HL-60/S4 treated with phorbol 12-myristate 13-acetate at 8.2 ng/mL for 4 days and 3 days (cell line): ENCODE results near the gene ASTN2.

Experiments used
- in situ Hi-C: fragments of 300-500 bp; cut with MboI; formaldehyde crosslinking; loops from 2 replicates; pipeline ENCODE4 v1.15.0; 2022; ENCODE audit warnings: low sequenced_read_pairs

The ASTN2 gene

DNA sequence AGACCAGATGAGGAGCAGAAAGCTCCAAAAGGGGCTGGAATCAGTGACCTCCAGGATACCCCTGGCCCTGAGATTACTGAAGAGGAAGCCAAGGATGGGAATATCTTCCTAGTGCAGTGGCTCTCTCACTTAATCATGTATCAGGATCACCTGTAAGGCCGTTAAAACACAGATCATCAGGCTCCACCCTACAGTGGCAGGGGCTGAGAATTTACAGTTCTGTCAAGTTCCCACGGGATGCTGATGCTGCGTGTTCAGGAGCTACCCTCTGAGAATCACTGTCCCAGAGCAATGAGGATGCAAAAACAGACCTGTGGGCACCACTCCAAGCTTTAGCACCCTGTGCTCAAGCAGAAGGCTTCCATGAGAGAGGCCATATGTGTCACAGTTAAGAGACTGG lies 291.9 kb downstream of the ASTN2 start:
- in situ Hi-C loops, result no loop called here

DNA sequence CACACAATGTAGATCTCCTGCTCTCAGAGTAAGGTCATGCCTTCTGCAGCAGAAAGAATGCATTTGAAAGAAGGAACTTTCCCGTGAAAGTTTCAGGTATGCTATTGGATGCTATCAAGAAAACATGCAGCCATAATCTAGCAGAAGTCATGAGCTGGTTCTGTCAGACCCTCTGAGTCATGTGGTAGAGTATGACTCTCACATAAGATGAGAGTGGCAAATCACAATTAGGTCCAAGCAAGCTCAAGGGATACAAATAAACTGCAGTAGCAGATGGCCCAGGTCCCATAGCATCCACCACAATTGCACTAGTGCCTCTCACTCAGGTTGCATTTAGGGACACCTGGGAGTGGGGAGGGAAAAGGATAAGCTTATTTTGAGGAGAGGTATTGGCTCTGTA lies 292.8 kb downstream of the ASTN2 start:
- in situ Hi-C loops, result no loop called here

GRCh38 chr9:117121316-117121715 lies 293.5 kb downstream of the ASTN2 start:
- in situ Hi-C loops, result no loop called here

- in situ Hi-C loops, result no loop called here
These were observed 294.8 kb downstream of the ASTN2 start for GRCh38 chr9:117120061-117120460.

DNA sequence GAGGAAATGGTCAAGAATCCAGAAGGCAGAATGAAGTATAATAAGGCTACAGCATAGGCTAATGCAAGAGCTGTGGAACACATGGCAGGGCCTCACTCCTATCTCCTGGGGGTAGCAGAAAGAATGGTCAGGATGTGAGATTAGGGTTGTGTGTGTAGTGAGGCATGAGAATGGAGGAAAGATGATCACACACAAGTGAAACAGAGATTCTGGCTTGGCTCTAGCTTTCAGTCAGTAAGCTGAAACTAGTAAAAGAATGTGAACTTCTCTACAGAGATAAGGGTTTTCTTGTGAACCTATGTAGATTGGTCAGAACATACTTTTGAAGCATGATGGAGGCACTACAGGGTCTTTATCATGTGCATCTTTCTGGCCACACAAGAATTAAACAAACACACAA lies 298.8 kb downstream of the ASTN2 start:
- in situ Hi-C loops, result no loop called here

GRCh38 chr9:117114768-117115167 lies 300.1 kb downstream of the ASTN2 start:
- in situ Hi-C loops, result no loop called here

DNA sequence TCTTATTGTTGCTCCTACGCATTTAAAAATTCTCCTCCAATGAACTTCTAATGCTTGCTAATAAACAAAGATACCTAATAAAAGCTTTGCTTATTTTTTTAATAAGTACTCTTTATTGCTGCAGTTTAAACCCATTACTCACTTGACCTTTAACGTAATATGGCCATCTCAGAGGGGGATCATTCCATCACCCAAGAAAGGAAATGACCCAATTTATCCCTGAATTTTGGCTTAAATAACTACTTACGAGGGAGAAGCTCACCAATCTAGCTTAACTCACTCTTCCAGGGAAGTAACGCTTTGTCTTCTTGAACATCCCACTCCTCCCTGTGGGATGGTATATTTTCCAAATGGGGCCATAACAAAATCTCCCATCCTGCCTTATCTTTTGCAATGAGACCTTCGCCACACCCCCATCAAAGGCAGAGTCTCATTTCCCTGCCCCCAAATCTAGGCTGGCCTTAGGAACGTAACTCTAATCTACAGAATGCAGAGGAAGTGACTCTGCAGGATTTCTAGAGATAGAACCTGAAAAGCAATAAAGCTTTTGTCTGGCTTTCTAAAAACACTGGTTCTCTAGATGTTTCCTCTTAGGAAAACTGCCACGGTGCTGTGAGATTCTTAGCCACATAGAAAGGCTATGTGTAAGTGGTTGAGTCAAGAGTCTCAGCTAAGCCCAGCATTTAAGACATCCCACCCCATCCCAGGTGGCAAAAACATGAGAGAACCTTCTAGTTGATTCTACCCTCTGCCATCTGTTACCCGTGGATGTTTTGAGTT lies 310.0 kb downstream of the ASTN2 start:
- in situ Hi-C loops, result no loop called here

GRCh38 chr9:117104206-117104605 lies 310.7 kb downstream of the ASTN2 start:
- in situ Hi-C loops, result no loop called here

DNA sequence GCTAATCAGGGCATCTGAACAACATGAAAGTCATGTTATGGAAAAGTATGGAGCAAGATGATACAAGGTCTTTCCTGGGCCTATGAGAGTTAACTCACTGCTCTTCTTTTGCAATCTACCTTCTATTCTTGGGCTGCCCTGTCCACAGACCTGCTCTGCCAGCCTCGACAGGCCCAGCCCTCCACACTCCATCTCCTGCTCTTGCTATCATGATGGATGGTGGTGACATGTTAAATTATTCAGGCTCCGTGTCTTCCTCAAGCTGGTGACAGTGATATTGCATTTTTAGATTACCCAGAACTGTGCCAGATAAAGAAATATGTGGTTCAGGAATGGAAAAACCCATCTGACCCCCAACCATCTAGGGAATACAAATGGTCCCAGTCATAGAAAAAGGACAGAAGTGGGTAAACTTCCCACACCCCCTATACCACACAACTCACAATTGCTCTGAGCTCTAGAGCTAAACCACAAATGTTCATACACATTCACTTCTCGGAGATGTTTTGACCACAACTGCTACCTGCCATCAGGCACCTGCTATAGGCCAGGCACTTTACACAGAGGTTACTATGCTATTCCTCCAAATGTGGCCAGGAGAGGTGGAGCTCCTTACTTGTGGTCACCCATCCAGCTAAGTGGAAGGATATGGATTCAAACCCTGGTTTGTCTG lies 311.3 kb downstream of the ASTN2 start:
- in situ Hi-C loops, result no loop called here

DNA sequence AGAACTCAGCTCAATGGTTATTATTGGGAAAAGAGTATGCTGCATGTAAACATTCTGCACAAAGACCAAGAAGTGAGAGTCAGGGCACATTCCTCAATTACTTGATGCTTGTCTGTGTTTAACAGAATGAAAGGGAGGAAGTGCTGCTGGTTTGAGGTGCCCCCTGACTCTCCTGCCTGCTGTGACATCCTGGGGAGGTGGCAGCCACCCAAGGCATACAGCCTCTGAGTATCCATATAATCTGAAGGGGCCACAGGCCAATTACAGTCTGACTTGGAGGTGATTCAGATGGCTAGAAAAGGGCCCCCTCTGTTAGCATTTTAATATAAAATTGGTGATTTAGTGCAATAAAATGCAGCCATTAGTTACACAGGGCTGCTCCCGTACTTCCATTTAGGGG lies 313.8 kb downstream of the ASTN2 start:
- in situ Hi-C loops, result no loop called here

GRCh38 chr9:117098331-117098730 lies 316.5 kb downstream of the ASTN2 start:
- in situ Hi-C loops, result no loop called here

GRCh38 chr9:117097761-117098160 lies 317.1 kb downstream of the ASTN2 start:
- in situ Hi-C loops, result no loop called here

DNA sequence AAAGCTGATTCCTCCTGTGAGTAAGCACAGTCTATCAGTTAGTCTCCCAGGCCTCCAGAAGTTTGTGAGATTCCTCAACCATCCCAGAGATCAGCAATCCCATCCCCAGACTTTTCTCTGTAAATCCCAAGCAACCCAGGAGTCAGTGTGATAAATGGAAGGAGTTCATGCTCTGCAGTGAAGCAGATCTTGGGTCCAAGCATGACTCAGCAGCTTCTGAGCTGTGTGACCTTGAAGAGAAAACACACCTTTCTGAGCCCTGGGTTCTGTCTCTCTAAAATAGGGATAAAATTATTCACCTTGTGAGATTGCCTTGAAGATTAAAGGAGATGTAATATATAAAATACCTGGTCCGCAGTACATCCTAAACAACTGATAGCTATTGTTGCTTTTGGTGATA lies 318.7 kb downstream of the ASTN2 start:
- in situ Hi-C loops, result no loop called here

GRCh38 chr9:117095081-117095480 lies 319.8 kb downstream of the ASTN2 start:
- in situ Hi-C loops, result no loop called here

GRCh38 chr9:117093891-117094844 lies 320.7 kb downstream of the ASTN2 start:
- in situ Hi-C loops, result no loop called here

DNA sequence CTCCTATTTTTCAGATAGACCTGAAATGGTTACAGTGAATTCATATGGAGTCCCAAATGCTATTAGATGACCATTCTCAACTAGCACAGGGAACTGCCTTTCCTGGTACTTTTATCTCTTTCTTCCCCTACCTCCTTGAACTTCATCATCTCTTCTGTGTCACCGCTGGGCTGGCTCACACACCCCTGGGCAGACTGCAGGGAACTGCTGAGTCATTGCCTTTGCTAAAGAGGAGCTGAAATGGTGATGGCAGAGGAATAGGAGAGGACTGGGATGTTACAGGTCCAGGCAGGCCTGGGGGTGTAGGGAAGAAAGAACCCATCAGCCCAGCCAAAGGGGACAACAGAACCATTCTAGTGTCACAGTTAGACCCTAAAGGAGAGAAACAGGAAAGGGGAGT lies 322.3 kb downstream of the ASTN2 start:
- in situ Hi-C loops, result no loop called here

DNA sequence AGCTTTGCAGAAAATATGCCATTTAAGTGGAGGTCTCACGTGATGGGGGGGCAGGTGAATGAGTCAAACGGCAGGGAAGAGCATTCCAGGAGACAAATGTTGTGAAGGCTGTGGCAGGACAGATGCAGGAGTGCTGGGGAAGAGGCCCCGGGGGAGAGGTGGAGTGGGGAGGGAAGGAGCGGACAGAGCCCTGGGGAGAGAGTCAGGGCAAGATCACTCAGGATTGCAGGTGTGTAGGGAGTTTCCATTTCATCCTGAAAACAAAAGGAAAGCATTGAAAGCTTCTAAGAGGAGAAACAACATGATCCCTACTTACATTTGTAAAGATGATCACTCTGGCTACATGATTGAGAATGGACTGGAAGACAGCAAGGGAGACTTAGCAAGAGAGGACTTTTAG lies 323.3 kb downstream of the ASTN2 start:
- in situ Hi-C loops, result no loop called here

GRCh38 chr9:117088786-117089185 lies 326.1 kb downstream of the ASTN2 start:
- in situ Hi-C loops, result no loop called here

- in situ Hi-C loops, result no loop called here
These were observed 326.7 kb downstream of the ASTN2 start for GRCh38 chr9:117088140-117088539.

GRCh38 chr9:117084221-117084620 lies 330.6 kb downstream of the ASTN2 start:
- in situ Hi-C loops, result no loop called here

DNA sequence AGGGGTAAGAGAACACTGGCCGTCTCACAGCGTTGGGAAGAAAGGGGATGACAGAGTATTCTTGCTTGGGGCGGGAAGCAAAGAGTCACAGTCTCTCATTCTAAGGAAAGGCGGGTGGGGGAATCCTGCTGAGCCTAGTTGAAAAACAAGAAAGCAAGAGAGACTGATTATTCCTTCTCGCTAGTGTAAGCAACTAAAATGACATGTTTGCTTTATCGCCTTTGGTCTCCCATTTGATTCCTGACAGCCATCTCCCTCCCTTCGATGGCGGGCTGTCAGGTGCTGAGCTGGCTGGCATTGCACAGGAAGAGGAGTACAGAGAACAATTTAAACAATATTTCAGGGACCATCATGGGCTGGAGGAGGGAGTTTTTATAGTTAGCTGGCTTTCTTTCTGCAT lies 331.3 kb downstream of the ASTN2 start:
- in situ Hi-C loops, result no loop called here
